GM21737 (cell line): ENCODE measurements around the gene CCDC201.

Source experiments
- ATAC-seq: cut with Tn5 transposase; IDR thresholded peaks from one replicate; pipeline ENCODE4 v1.9.1; 2021; ENCODE audit warnings: mild to moderate bottlenecking, moderate library complexity; ENCODE audit not compliant: unreplicated experiment

CCDC201 gene, protein sequence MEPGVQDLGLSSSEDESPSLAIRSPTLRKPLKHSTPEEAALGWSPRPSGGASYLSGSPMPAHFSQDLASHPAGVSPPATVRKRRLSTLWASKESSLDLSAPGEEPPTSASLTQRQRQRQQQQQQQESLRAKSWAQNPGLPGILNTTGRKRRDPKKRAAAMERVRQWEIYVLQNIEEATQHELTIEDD

GRCh38 chr7:45873035-45873354 is at the start of gene CCDC201:
TSS of gene CCDC201 (minus strand) at chr7:45873082. CDS start at chr7:45873007, 75 bp downstream.
- ATAC-seq = no peak

DNA sequence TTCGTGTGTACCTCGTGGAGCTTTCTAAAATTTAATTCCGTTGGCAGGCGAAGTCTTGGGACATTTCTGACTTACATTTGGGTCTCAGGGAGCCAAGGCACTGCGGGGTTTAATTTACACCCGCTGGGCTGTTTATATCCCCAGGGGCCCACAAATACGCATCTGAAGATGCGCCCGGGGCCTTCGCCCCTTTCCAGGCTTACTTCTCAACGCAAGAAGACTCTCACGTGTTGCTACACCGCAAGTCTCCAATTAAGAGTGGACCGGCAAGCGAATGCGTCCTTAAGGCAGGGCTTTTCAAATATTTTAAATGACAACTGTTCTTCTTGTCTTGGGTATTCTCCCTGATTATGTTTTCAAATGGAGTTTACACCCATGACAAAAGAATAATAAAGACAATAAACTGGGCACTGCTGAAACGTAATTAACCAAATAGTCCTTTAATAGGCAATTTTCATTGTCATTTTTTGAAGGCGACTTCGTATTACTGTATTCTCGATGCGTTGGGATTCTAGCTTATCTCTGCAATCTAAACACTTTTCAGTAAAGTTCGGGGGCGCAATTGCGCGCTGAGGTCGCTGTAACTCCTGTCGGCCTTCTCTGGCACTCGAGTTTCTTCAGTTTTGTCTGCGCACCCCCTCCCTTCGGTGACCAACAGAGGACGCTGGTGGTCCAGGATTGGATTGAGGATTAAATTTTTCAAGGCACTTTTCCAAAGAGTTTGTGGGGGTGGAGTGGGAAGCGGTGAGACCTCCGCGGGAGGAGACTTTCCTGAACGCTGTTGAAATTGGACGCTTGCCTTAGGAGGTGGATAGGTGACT is 49.0 kb upstream of the CCDC201 start:
- no peak for ATAC-seq

GRCh38 chr7:45921381-45921698 is 48.5 kb upstream of the CCDC201 start:
- no peak for ATAC-seq

DNA sequence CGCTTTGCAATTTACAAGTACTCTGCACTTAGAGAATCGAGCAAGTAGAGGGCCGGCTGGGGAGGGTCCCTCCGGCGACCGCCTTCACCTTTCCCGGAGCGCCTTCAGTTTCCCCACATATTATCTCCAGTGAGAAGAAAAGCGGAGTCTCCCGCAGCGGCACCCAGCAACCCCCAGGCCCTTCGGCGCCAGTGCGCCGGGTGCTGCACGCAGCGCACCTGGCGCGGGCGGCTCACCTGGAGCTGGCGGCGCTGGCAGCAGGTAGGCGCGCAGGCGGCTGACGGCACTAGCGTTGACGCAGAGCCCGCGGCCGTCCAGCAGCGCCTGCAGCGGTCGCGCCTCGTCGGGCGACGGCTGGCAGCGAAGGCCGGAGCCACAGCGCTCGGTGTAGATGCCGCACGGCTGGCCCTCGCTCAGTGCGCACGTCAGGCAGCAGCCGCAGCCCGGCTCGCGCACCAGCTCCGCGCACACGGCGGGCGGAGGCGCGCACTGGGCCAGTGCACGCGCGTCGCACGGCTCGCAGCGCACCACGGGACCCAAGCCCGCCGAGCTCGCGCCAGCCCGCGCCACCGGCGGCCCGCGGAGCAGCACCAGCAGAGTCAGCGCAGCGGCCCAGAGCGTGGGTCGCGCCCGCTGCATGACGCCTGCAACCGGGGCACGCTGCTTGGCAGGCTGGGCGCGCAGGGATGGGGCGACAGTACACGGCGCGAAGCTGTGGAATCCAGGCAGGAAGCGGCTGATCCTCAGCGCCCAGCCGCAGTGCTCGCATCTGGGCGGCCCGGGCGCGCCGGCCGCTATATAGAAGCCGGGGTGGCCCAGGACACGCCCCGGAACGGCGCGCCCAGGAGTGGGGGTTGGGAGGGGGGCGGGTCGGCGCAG is 47.9 kb upstream of the CCDC201 start, which contains the start of gene IGFBP3:
Gene IGFBP3 (minus strand): TSS at position 771 of the 879 bp plus-strand sequence. CDS start 132 bp downstream, at position 639.
- ATAC-seq = no peak

DNA sequence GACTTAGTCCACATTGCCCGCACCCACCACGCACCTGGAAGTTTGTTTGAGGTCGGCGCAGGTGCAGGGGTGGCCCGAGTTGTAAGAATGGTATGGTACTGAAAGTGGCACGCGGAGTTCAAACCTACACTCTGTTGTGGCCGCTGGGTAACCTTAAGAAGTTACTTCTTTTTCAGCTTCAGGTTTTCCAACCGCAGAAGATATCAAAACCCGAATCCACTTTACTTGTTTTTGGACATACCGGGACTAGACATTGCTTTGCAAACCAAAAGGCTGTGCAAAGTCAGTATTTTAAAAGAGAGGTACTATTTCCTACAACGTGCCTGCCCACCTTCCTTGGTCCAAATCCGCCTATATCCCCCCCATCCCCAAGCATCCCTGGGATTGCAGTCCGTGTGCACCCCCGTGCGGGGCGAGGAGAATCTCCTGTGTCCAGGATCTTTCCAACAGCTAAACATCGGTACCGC is 47.1 kb upstream of the CCDC201 start:
- ATAC-seq = no peak

DNA sequence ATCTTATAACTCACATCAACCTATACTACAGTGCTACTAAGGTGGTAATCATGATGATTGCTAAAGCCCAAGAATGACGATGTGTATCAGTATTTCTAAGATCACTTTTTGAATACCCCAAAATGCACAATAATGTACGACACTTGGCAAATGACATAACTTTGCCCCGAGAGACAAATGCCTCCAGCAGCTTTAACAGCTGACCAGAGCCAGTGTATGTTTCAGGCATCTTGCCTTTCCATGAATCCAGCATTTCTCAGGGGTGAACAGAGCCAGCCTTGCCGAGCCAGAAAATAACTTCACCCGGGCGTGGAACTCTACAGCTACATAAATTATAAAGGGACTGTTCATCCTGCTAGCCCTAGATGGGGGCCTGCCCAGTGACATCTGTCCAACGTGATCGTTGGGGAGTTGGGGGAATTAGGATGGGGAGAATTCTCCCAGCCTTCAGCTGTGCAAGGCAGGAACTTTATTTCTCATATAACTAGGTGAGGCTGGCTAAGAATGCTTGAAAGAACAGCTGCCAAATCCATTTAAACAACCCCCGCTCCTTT is 46.4 kb upstream of the CCDC201 start:
- ATAC-seq = no peak

- no peak for ATAC-seq
Observed at GRCh38 chr7:45918556-45918955, 45.7 kb upstream of the CCDC201 start.

GRCh38 chr7:45917658-45918057 is 44.8 kb upstream of the CCDC201 start:
- no peak for ATAC-seq

DNA sequence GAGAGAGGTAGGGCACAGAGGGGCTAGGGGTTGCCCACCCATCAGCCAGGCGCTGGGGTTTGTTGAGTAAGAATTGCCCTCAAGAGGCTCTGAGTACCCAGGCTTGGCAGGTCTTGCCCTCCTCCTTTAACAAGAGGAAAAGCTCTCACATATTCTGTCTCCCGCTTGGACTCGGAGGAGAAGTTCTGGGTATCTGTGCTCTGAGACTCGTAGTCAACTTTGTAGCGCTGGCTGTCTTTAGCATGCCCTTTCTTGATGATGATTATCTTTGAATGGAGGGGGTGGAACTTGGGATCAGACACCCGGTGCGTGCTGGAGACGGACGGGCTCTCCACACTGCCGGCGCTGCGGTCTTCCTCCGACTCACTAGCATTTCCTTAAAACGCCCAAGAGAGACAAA is 44.2 kb upstream of the CCDC201 start:
- no peak for ATAC-seq

DNA sequence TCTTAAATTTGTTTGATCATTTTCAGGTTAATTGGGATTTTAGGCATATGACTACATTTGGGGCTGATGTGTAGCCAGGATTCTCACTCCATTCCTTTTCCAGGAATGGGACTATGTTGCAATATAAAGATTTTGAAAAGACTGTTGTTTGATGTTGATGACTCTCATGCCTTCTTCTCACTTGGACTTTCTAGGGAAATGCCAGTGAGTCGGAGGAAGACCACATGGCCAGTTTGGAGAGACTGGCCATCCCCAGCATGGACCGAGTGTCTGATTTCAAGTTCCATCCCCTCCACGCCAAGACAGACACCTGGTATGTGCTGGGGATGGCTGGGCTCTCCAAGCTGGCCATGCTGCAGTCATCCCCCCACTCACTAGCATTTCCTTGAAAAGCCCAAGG is 42.7 kb upstream of the CCDC201 start:
- ATAC-seq = no peak

- ATAC-seq = no peak
Observed at GRCh38 chr7:45914911-45915310, 42.0 kb upstream of the CCDC201 start.

DNA sequence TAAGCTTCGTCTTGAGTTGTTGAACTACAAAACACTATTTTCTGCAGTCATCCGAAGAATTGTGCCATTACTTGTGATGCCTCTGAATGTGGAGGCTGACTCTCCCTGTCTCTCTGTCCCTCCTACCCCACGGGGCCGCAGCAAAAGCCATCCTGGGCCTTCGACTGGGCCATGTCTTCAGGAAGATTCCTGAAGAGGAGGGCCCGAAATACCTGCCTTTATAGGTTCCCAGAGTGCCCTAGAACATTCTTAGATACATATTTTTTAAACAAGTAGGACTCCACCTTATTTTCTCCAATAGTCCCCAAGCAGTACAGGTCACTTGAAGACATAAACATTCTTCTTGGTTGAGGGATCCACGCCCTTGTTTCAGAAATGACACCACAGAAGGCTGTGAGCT is 40.1 kb upstream of the CCDC201 start:
- no peak for ATAC-seq

- no peak for ATAC-seq
Observed at GRCh38 chr7:45911311-45911710, 38.4 kb upstream of the CCDC201 start.

- no peak for ATAC-seq
Observed at GRCh38 chr7:45910855-45911254, 38.0 kb upstream of the CCDC201 start.

DNA sequence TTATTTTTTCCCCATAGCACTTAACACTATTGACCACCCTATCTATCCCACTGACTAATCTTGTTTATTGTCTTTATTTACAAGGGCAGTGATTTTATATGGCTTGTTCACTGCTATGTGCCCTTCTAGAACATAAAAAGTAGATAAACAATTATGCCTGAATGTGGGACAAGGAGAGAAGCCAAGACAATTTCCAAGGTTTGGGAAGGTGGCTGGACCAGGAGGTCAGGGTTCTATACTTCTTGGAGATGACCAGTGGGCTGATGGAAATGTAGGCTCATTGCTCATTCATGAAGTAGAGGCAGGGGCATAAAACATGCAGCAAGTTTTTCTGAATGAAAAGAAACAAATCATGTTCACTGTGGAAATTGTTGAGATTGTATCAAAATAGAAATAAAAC is 36.7 kb upstream of the CCDC201 start:
- ATAC-seq = no peak

DNA sequence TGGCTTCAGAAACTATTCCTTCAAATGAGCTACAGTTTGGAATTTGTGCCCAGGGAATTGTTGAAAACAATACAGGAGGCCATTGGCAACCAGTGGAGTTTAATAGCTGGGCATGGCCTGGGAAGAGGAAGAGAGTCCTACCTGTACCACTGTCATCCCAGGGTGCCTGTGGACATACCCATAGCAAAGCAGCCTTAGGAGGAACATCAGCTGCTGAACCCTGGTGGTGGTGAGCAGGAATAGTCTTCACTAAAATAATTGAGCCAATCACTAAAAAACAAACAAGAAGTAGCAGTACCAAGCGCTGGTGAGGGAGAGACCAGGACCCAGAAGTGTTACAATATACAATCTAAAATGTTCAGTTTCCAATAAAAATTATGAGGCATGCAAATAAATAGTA is 29.9 kb upstream of the CCDC201 start:
- ATAC-seq = no peak

DNA sequence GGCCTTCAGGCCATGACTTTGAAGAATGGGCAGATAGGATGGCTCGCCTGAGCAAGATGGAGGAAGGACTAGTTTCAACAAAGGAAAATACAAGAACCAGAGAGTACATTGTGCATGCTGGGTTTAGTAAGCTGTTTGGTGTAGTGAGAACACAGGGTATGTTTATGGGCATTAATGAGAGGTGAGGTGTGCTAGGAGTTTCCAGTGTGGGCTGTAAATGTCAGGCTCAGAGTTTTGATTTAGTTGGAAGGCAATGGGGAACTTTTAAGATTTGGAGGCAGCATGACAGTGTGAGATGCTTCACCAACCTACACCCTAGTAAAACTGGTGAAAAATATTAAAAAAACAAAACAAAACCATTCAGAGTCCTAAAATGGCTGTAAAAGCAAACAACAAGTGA is 28.7 kb upstream of the CCDC201 start:
- no peak for ATAC-seq

DNA sequence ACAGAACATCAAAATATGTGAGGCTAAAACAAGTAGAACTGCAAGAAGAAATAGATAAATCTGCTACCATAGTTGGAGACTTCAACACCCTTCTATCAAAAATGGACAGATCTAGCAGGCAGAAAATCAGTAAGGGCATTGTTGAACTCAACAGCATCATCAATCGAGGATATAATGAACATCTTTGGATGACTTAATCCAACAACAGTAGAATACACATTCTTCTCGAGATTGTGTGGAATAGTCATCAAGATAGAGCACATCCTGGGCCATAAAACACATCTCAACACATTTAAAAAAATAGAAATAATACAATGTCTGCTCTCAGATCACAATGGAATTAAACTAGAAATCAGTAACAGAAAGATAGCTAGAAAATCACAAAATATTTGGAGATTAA is 25.3 kb upstream of the CCDC201 start:
- ATAC-seq = no peak

DNA sequence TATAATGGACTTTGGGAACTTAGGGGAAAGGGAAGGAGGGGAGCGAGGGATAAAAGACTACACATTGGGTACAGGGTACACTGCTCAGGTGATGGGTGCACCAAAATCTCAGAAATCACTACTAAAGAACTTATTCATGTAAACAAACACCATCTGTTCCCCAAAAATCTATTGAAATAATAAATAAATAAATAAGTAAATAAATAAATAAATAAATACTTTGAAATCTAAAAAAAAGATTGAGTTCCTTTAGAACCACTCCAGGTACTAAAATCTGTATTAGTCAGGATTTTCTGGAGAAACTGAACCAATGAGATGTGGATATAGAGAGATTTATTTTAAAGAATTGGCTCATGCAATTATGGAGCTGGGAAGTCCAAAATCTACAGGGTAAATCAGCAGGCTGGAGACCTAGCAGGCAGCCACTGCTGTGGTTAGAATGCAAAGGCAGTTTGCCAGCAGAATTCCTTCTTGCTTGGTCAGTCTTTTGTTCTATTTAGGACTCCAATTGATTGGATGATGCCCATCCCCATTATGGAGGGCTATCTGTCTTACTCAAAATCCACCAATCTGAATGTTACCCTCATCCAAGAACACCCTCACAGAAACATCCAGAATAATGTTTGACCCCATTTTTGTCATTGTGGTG is 24.3 kb upstream of the CCDC201 start:
- ATAC-seq = no peak

DNA sequence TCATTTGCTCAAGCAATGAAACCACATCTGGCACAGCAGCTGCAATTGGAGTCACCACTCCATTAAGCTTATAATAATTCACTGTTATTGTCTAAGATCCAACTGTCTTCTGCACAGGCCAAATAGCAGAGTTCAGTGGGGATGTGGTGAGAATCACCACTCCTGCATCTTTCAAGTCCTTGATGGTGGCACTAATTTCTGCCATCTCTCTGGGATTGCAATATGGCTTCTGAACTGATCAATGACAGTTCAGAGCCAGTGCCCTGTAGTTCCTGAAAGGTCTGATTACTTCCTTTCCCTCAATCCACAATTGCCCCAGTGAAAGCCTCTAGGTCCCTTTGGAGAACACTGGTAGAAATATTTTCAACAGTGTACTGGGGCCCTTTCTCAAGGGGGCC is 21.8 kb upstream of the CCDC201 start:
- ATAC-seq = no peak
